B cell (primary cell): ENCODE measurements around the gene ATG4D. TPM values are rescaled to one million over a fixed set of nuclear protein-coding genes. Genes with fewer than 3 reads are reported as not detected.

Source experiments
- ATAC-seq: fragments of 200-7000 bp; cut with Tn5 transposase; one replicate; pipeline ENCODE4 v1.10.0; 2021; ENCODE audit warnings: low read depth, mild to moderate bottlenecking, moderate number of reproducible peaks, moderate library complexity
- CTCF ChIA-PET: fragments of 350-600 bp; sonication (Branson Sonifier 250); formaldehyde crosslinking; loops from one replicate; lab custom pipeline; 2021; ENCODE audit warnings: antibody characterized with exemption, inconsistent platforms; lab: Charles Lee
- POLR2A ChIA-PET: fragments of 350-600 bp; sonication (Branson Sonifier 250); formaldehyde crosslinking; loops from one replicate; lab custom pipeline; 2021; ENCODE audit warnings: antibody characterized with exemption; lab: Charles Lee
- DNase-seq: peaks from one replicate; pipeline ENCODE4 v3.0.0; 2013
- H2AFZ ChIP-seq: 2 replicates; pipeline ENCODE4 v1.6.1; 2012; ENCODE audit warnings: mild to moderate bottlenecking, low read depth, low read length; ENCODE audit not compliant: insufficient read depth, poor library complexity, severe bottlenecking
- H3K27ac ChIP-seq, 2 donors: 1 replicate in 1 of 2; 2 replicates in 1 of 2; pipeline ENCODE4 v1.5.1; 2012 to 2013; ENCODE audit warnings: low read length in 2 of 2, mild to moderate bottlenecking in 2 of 2, moderate library complexity in 1 of 2
- H3K27me3 ChIP-seq, 4 experiments: fragments of 200-600 bp in 1 of 4; sonication (generic) in 1 of 4; replicated peaks in 1 of 4; 1 replicate in 2 of 4; 2 replicates in 2 of 4; pipeline versions ENCODE4 v1.6.1 to v1.7.0; 2013 to 2016; ENCODE audit warnings: low read length in 3 of 4, mild to moderate bottlenecking in 2 of 4, mixed read lengths in 1 of 4, moderate library complexity in 1 of 4; ENCODE audit not compliant: insufficient read depth in 4 of 4, control insufficient read depth in 3 of 4; ENCODE audit errors: control extremely low read depth in 1 of 4
- H3K36me3 ChIP-seq, 2 experiments: replicated peaks in 1 of 2; 1 replicate in 1 of 2; 2 replicates in 1 of 2; pipeline versions ENCODE4 v1.6.1 to v1.7.1; 2013; ENCODE audit warnings: low read length in 1 of 2; ENCODE audit not compliant: insufficient read depth in 2 of 2, control insufficient read depth in 1 of 2; ENCODE audit errors: control extremely low read depth in 1 of 2, extremely low read depth in 1 of 2
- H3K4me1 ChIP-seq, 2 donors: fragments of 200-600 bp in 1 of 2; sonication (generic) in 1 of 2; 1 replicate in 1 of 2; 2 replicates in 1 of 2; pipeline versions ENCODE4 v1.5.1 to v1.6.1; 2013 to 2017; ENCODE audit warnings: low read length in 2 of 2; ENCODE audit not compliant: control insufficient read depth in 2 of 2, insufficient read depth in 2 of 2
- H3K4me2 ChIP-seq: replicated peaks from 2 replicates; pipeline ENCODE3; 2012; ENCODE audit warnings: mild to moderate bottlenecking, low read depth, low read length; ENCODE audit not compliant: poor library complexity, severe bottlenecking
- H3K4me3 ChIP-seq, 5 experiments: fragments of 200-600 bp in 1 of 5; sonication (generic) in 1 of 5; 1 replicate in 3 of 5; 2 replicates in 2 of 5; pipeline versions ENCODE4 v1.5.1 to v1.7.0; 2011 to 2016; ENCODE audit warnings: low read length in 4 of 5, mild to moderate bottlenecking in 4 of 5, low read depth in 2 of 5, control low read depth in 1 of 5, moderate library complexity in 1 of 5; ENCODE audit not compliant: insufficient read depth in 1 of 5; ENCODE audit errors: control extremely low read depth in 1 of 5, extremely low read depth in 1 of 5
- H3K79me2 ChIP-seq: fragments of 200-600 bp; sonication (generic); one replicate; pipeline ENCODE4 v1.6.0; 2016; ENCODE audit warnings: low read length; ENCODE audit not compliant: control insufficient read depth, insufficient read depth
- H3K9ac ChIP-seq: fragments of 200-600 bp; sonication (generic); 2 replicates; pipeline ENCODE4 v1.6.1; 2017; ENCODE audit warnings: mild to moderate bottlenecking, low read length, moderate library complexity
- H3K9me3 ChIP-seq, 3 donors: one replicate each; pipeline versions ENCODE4 v1.6.1 to v1.7.1; 2013; ENCODE audit warnings: low read length in 2 of 3; ENCODE audit not compliant: control insufficient read depth in 2 of 3, insufficient read depth in 1 of 3; ENCODE audit errors: control extremely low read depth in 1 of 3
- H4K20me1 ChIP-seq: 2 replicates; pipeline ENCODE4 v1.6.0; 2012; ENCODE audit warnings: mild to moderate bottlenecking, low read length; ENCODE audit not compliant: insufficient read depth, control insufficient read depth, poor library complexity, severe bottlenecking
- H3K27ac Mint-ChIP-seq: one replicate; pipeline ENCODE4 v1.8.0; 2021; ENCODE audit warnings: mixed read lengths
- H3K27me3 Mint-ChIP-seq: one replicate; pipeline ENCODE4 v1.8.0; 2021; ENCODE audit warnings: mixed read lengths
- H3K4me1 Mint-ChIP-seq: one replicate; pipeline ENCODE4 v1.8.0; 2021; ENCODE audit warnings: mixed read lengths
- H3K4me3 Mint-ChIP-seq: one replicate; pipeline ENCODE4 v1.8.0; 2021; ENCODE audit warnings: mixed read lengths
- H3K9me3 Mint-ChIP-seq: one replicate; pipeline ENCODE4 v1.8.0; 2022; ENCODE audit warnings: mixed read lengths; ENCODE audit not compliant: insufficient read depth
- CTCF ChIP-seq: fragments of 200-600 bp; IDR thresholded peaks from one replicate; pipeline ENCODE4 v1.8.0; 2022; ENCODE audit warnings: antibody characterized with exemption, mild to moderate bottlenecking
- EZH2 ChIP-seq: IDR thresholded peaks from 2 replicates; pipeline ENCODE4 v1.6.1; 2012; ENCODE audit warnings: borderline replicate concordance, low read depth, mild to moderate bottlenecking, moderate library complexity, low read length; ENCODE audit not compliant: insufficient read depth, poor library complexity, severe bottlenecking
- WGBS: methylation state at CpG from one replicate; pipeline ENCODE4 v1.1.5; 2013; ENCODE audit warnings: missing lambda C conversion rate; ENCODE audit not compliant: insufficient coverage; 5-methylcytosine and 5-hydroxymethylcytosine counted together
- intact Hi-C: fragments of 100-400 bp; cut with micrococcal nuclease; formaldehyde crosslinking; loops from one replicate; pipeline ENCODE4 v1.10.0; 2022
- polyA plus RNA-seq: library from polyadenylated mRNA; depleted of rRNA; stranded (reverse); fragments of >200 nt; gene quantifications from 2 replicates; pipeline ENCODE4 v1.2.3, GENCODE V29; 2012
- total RNA-seq, 2 donors: library from RNA; stranded (reverse); fragments of 120-200 nt in 1 of 2; gene quantifications; 1 replicate in 1 of 2; 2 replicates in 1 of 2; pipeline versions ENCODE4 v1.2.3 to v1.2.4, GENCODE V29; 2013 to 2022

The ATG4D gene
- total and polyA plus RNA-seq, 2 donors (not counting 1 experiment from before 2014, with no cell fraction given), result 58.8 to 75.5 TPM

- Histone ChIP-seq H3K27ac (no peak within 1 kb of the TSS), H3K79me2 (no peaks in the 10 kb centered on the region), H3K27me3 (peaks cover 2 to 84% (median 45%) of the 10 kb centered on the region in 4 experiments), H3K9ac (peak within 1 kb of the TSS; percentile 26), H3K36me3 (no peaks in the 10 kb centered on the region), H3K9me3 (peaks cover 0 to 13% (median 0%) of the 10 kb centered on the region in 3 donors), H3K4me2 (peak within 1 kb of the TSS; percentile 55), H3K4me1 (peaks cover 34 to 39% of the 10 kb centered on the region in 2 donors), H3K4me3 (peak within 1 kb of the TSS in 1 of 5 experiments; percentile 14), H2AFZ (peak within 1 kb of the TSS; percentile 32), H4K20me1 (no peaks in the 10 kb centered on the region)
- Mint-ChIP-seq H3K9me3 (no peaks in the 10 kb centered on the region), H3K4me3 (peak within 1 kb of the TSS; percentile 47), H3K27ac (peak within 1 kb of the TSS; percentile 5), H3K4me1 (peaks cover 36% of the 10 kb centered on the region), H3K27me3 (peaks cover 53% of the 10 kb centered on the region)
- POLR2A ChIA-PET, result no interaction called here
- CTCF ChIA-PET, result interaction anchor here (1.4 to 1.5 kb wide), 2 partner anchors 9 to 11 kb away, joined by 3 to 4 read pairs; no protein-coding TSS in a partner anchor
- WGBS, result 8% methylated on average over 36 of the region's 39 CpGs
- DNase-seq (no peak), ATAC-seq (peak; percentile 33)
- intact Hi-C loops, result no loop called here
- no peak for TF ChIP-seq CTCF
- TF ChIP-seq EZH2, result no peak
Measured at GRCh38 chr19:10517361-10517759, 26.3 kb upstream of the ATG4D start, which contains the start of gene S1PR5. Gene S1PR5, minus strand, starts transcription at chr19:10517447. Its CDS starts 2,436 bp downstream, at chr19:10515011.

GRCh38 chr19:10517760-10518443, 25.8 kb upstream of the ATG4D start:
- Histone ChIP-seq H3K4me2 (peak overlapping the region; percentile 55), H3K36me3 (no peaks in the 10 kb centered on the region), H3K9ac (peak overlapping the region; percentile 26), H3K4me3 (peak overlapping the region in 1 of 5 experiments; percentile 14), H2AFZ (peak overlapping the region; percentile 32), H3K27ac (no peak overlapping the region), H3K9me3 (peaks cover 0 to 13% (median 0%) of the 10 kb centered on the region in 3 donors), H3K79me2 (no peaks in the 10 kb centered on the region), H4K20me1 (no peaks in the 10 kb centered on the region), H3K4me1 (peaks cover 34 to 39% of the 10 kb centered on the region in 2 donors), H3K27me3 (peaks cover 2 to 78% (median 43%) of the 10 kb centered on the region in 4 experiments)
- DNase-seq, result peak; percentile 42
- Mint-ChIP-seq H3K9me3 (no peaks in the 10 kb centered on the region), H3K27me3 (peaks cover 51% of the 10 kb centered on the region), H3K27ac (no peak overlapping the region), H3K4me3 (peak overlapping the region; percentile 40), H3K4me1 (peaks cover 36% of the 10 kb centered on the region)
- ChIA-PET POLR2A (interaction anchor here (0.7 kb wide), 1 partner anchor 318 kb away, joined by 13 read pairs; the partner anchor contains the start of gene TMED1), CTCF (interaction anchor here (1.5 kb wide), 1 partner anchor 9 kb away, joined by 3 read pairs; no protein-coding TSS in a partner anchor)
- TF ChIP-seq CTCF (no peak), EZH2 (no peak)
- intact Hi-C loops, result no loop called here
- 3% methylated on average over 19 of the region's 27 CpGs for WGBS
- ATAC-seq, result peak; percentile 28
